ENCODE measurements around the gene NTMT1. TPM values are rescaled to one million over a fixed set of nuclear protein-coding genes. Genes with fewer than 3 reads are reported as not detected.

NTMT1 gene
- total and polyA plus RNA-seq, 4 donors, result 14.3 to 54.7 (median 33.2) TPM

DNA sequence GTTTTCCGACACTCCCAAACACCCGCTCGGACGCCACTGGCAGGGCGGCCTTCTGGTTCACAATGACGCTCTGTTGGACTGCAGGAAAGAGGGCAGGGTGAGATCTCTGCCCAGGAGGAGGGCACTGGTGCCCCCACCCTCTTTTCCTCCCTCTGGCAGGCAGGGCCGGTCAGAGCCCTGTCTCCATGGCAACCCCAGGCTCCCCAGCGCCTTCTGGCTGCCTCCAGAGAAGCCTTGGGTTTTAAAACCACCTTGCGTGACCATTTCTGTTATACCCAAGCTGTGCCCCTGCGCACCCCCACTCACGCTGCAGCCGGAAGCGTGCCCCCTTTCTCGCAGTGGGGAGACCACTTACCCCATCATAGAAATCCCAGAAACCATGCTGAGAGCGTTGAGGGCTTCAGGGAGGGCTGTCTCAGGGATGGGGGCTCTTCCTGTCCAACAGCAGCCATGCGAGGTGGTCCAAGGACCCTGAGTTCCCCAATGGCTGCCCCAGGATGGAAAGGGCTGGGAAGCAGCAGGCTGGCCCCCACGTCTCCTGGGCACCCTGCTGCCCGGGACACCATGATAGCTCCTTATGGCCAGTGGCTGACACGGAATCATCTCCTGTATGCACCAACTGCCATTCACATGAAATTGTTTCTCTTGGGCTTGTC is 12.3 kb upstream of the NTMT1 start:
- Histone ChIP-seq H3K27ac (ENCODE audit: low read depth in 1 of 2, low read length in 1 of 2) (no peak overlapping the region), H3K36me3 (ENCODE audit: control insufficient read depth in 4 of 4, insufficient read depth in 4 of 4, low read length in 4 of 4) (no peaks in the 10 kb centered on the region), H3K4me3 (no peak overlapping the region), H3K9me3 (ENCODE audit: control insufficient read depth in 4 of 4, insufficient read depth in 3 of 4, low read length in 3 of 4) (no peaks in the 10 kb centered on the region), H3K9ac (ENCODE audit: insufficient read depth in 1 of 2, low read length in 2 of 2) (no peak overlapping the region), H3K4me1 (ENCODE audit: control insufficient read depth in 5 of 5, insufficient read depth in 5 of 5, low read length in 5 of 5) (peaks cover 0 to 14% (median 12%) of the 10 kb centered on the region in 5 donors), H3K27me3 (ENCODE audit: control insufficient read depth in 3 of 3, insufficient read depth in 3 of 3, low read length in 2 of 3) (no peaks in the 10 kb centered on the region)
- no peak for DNase-seq
- TF ChIP-seq, protein P1, sequence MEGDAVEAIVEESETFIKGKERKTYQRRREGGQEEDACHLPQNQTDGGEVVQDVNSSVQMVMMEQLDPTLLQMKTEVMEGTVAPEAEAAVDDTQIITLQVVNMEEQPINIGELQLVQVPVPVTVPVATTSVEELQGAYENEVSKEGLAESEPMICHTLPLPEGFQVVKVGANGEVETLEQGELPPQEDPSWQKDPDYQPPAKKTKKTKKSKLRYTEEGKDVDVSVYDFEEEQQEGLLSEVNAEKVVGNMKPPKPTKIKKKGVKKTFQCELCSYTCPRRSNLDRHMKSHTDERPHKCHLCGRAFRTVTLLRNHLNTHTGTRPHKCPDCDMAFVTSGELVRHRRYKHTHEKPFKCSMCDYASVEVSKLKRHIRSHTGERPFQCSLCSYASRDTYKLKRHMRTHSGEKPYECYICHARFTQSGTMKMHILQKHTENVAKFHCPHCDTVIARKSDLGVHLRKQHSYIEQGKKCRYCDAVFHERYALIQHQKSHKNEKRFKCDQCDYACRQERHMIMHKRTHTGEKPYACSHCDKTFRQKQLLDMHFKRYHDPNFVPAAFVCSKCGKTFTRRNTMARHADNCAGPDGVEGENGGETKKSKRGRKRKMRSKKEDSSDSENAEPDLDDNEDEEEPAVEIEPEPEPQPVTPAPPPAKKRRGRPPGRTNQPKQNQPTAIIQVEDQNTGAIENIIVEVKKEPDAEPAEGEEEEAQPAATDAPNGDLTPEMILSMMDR (IDR thresholded peaks at IDR 0.05; ENCODE audit: control extremely low read depth, extremely low read depth), result no peak
- ATAC-seq (ENCODE audit: insufficient read depth, low FRiP score), result no peak
- WGBS, 2 donors, result 68 to 77% methylated on average over 18 to 19 of the region's 19 CpGs

DNA sequence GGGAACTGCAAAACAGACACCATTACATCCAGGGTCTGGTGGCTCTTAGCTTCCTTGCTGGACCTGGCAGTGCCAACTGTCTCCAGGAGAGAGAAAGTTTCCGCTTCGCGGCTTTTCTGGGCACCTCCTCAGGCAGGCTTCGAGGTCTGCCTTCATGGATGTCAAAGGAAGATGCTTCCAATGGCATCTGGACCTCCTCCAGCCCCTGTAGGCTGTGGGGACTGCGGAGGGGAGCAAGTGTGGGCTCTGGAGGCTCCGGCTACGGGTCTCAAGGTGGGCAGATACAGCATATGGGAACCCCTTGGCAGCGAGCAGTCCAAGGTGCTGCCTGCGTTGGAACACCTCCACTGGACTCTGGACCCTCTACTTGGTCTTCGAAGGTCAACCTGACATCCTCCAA is 11.0 kb upstream of the NTMT1 start:
- 88 to 95% methylated on average over 10 of the region's 10 CpGs for WGBS, 2 donors
- H3K27me3 ChIP-seq (ENCODE audit: control insufficient read depth in 3 of 3, insufficient read depth in 3 of 3, low read length in 2 of 3), result no peaks in the 10 kb centered on the region
- H3K9ac ChIP-seq (ENCODE audit: insufficient read depth in 1 of 2, low read length in 2 of 2), result no peak overlapping the region
- H3K4me3 ChIP-seq, result no peak overlapping the region
- TF ChIP-seq, protein P1 (IDR thresholded peaks at IDR 0.05; ENCODE audit: control extremely low read depth, extremely low read depth), result no peak
- H3K36me3 ChIP-seq (ENCODE audit: control insufficient read depth in 4 of 4, insufficient read depth in 4 of 4, low read length in 4 of 4), result no peaks in the 10 kb centered on the region
- H3K9me3 ChIP-seq (ENCODE audit: control insufficient read depth in 4 of 4, insufficient read depth in 3 of 4, low read length in 3 of 4), result no peaks in the 10 kb centered on the region
- ATAC-seq (ENCODE audit: insufficient read depth, low FRiP score), result no peak
- H3K27ac ChIP-seq (ENCODE audit: low read depth in 1 of 2, low read length in 1 of 2), result no peak overlapping the region
- DNase-seq, result no peak
- H3K4me1 ChIP-seq (ENCODE audit: control insufficient read depth in 5 of 5, insufficient read depth in 5 of 5, low read length in 5 of 5), result peaks cover 0 to 10% (median 6%) of the 10 kb centered on the region in 5 donors

DNA sequence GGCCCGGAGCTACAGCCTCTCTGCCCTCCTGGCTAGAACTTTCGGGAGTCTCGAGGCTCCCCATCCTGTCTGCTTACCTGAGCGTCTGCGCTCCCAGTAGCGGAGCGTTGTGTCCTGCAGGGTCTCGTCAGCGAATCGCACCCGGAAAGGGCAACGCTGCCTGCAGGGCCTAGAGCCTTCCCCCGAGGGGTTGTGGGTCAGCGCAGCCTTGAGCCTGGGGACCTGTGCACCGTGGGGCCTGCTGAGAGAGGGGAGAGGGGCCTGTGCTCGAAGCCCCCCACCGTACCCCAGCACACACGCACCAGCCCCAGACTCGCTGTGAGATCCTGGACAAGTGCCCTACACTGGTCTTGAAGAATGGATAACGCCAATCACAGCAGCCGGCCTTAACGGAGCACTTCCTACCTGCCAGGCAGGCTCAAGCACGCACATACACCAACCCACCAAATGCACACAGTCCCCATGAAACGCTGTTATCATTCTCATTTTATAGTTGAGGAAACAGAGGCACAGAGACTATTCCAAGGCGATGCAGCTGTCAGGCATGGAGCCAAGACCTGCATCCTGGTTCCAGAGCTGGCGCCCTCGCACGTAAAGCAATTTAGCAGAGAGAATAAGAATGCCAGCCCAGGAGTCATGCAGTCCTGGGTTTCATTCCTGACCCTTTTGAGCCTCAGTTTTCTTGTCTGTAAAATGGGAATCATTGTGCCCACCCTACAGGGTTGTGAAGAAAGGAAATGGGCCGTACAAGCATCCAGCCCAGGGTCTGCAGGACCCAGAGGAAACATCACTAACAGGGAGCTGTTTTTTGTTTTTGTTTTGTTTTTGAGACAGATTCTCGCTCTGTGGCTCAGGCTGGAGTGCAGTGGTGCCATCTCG is 10.3 kb upstream of the NTMT1 start:
- DNase-seq, result no peak
- Histone ChIP-seq H3K27ac (ENCODE audit: low read depth in 1 of 2, low read length in 1 of 2) (no peak overlapping the region), H3K27me3 (ENCODE audit: control insufficient read depth in 3 of 3, insufficient read depth in 3 of 3, low read length in 2 of 3) (no peaks in the 10 kb centered on the region), H3K4me3 (no peak overlapping the region), H3K9ac (ENCODE audit: insufficient read depth in 1 of 2, low read length in 2 of 2) (no peak overlapping the region), H3K36me3 (ENCODE audit: control insufficient read depth in 4 of 4, insufficient read depth in 4 of 4, low read length in 4 of 4) (no peaks in the 10 kb centered on the region), H3K4me1 (ENCODE audit: control insufficient read depth in 5 of 5, insufficient read depth in 5 of 5, low read length in 5 of 5) (peaks cover 0 to 11% (median 8%) of the 10 kb centered on the region in 5 donors), H3K9me3 (ENCODE audit: control insufficient read depth in 4 of 4, insufficient read depth in 3 of 4, low read length in 3 of 4) (no peaks in the 10 kb centered on the region)
- WGBS, 2 donors, result 82 to 88% methylated on average over 31 of the region's 31 CpGs
- TF ChIP-seq, protein P1 (IDR thresholded peaks at IDR 0.05; ENCODE audit: control extremely low read depth, extremely low read depth), result no peak
- no peak for ATAC-seq (ENCODE audit: insufficient read depth, low FRiP score)
